Esophagus muscularis mucosa (tissue), 4 donors: ENCODE results near the gene THRA. TPM values are rescaled to one million over a fixed set of nuclear protein-coding genes. Genes with fewer than 3 reads are reported as not detected.

Experiments
- DNase-seq: peaks from one replicate; pipeline ENCODE4 v3.0.0-alpha.2; 2017; ENCODE audit errors: extremely low spot score
- H3K27ac ChIP-seq, 4 donors: fragments of 200-600 bp; sonication (generic); replicated peaks in 1 of 4; 1 replicate in 3 of 4; 2 replicates in 1 of 4; pipeline ENCODE4 v1.5.1; 2016 to 2019; ENCODE audit warnings: mild to moderate bottlenecking in 1 of 4
- H3K27me3 ChIP-seq, 4 donors: fragments of 200-600 bp; sonication (generic); one replicate each; pipeline versions ENCODE4 v1.5.1 to v1.6.0; 2016 to 2019
- H3K36me3 ChIP-seq, 4 donors: fragments of 200-600 bp; sonication (generic); one replicate each; pipeline ENCODE4 v1.5.1; 2016 to 2019
- H3K4me1 ChIP-seq, 4 donors: fragments of 200-600 bp; sonication (generic); one replicate each; pipeline ENCODE4 v1.5.1; 2016 to 2019
- H3K4me3 ChIP-seq, 4 donors: fragments of 200-600 bp; sonication (generic); 1 replicate in 2 of 4; 2 replicates in 2 of 4; pipeline ENCODE4 v1.5.1; 2016 to 2019; ENCODE audit warnings: mild to moderate bottlenecking in 4 of 4, moderate library complexity in 1 of 4
- H3K9me3 ChIP-seq, 4 donors: fragments of 200-600 bp; sonication (generic); 1 replicate in 3 of 4; 2 replicates in 1 of 4; pipeline ENCODE4 v1.5.1; 2016 to 2019
- EP300 ChIP-seq: sonication (generic); formaldehyde crosslinking; IDR thresholded peaks from one replicate; pipeline ENCODE4 v1.6.1; 2017; ENCODE audit warnings: antibody characterized with exemption
- POLR2A ChIP-seq: fragments of 450-650 bp; IDR thresholded peaks from one replicate; pipeline ENCODE4 v1.6.1; 2017; ENCODE audit warnings: antibody characterized with exemption, moderate library complexity, mild to moderate bottlenecking, low read depth
- POLR2AphosphoS5 ChIP-seq, 2 donors: sonication (generic); formaldehyde crosslinking; IDR thresholded peaks; one replicate each; pipeline ENCODE4 v1.6.1; 2017; ENCODE audit warnings: antibody characterized with exemption in 2 of 2
- WGBS: methylation state at CpG from one replicate; pipeline ENCODE4 v1.1.5; 2018; 5-methylcytosine and 5-hydroxymethylcytosine counted together
- intact Hi-C: fragments of 100-400 bp; cut with DNase I; formaldehyde crosslinking; loops from one replicate; pipeline ENCODE4 v1.15.1; 2023
- total RNA-seq, 4 donors: library from RNA; depleted of rRNA; stranded (reverse); fragments of >200 nt; gene quantifications; one replicate each; pipeline versions ENCODE4 v1.1.0 to v1.2.1, GENCODE V29; 2016
- TF ChIP-seq, protein P1 (sequence below), 3 experiments: fragments of 200-600 bp in 2 of 3; fragments of 450-650 bp in 1 of 3; sonication (generic) in 2 of 3; IDR thresholded peaks; one replicate each; pipeline ENCODE4 v1.5.1; 2017 to 2019; ENCODE audit warnings: antibody characterized with exemption in 3 of 3, mild to moderate bottlenecking in 2 of 3, moderate library complexity in 1 of 3

Gene THRA
- total RNA-seq, 4 donors from 2014 or later, result 69.7 to 112 (median 85.2) TPM

DNA sequence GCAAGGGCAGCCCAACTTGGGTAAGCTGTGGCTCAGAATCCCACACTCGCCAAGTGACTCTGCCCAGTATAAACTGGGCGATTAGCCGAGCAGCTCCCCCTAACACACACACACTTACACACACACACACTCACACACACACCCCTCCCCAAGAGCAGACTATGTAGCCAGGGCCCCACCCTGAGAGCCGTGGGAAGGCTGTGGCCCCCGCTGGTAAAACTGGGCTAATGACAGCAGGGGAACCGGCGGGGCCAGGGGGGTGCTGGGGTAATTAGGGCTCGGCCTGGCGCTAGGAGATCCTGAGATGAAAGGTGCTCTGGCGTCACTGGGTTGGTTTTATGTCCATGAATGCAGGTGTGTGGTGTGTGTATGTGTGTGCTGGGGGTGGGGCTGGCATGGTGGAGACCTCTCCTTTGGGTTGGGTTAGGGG is 1.1 kb upstream of the THRA start:
- Histone ChIP-seq H3K9me3 (no peaks in the 10 kb centered on the region), H3K4me3 (no peak overlapping the region), H3K27ac (peak overlapping the region; percentile 91 to 99 (median 99)), H3K36me3 (no peaks in the 10 kb centered on the region), H3K4me1 (peaks cover 47 to 80% (median 66%) of the 10 kb centered on the region in 4 donors), H3K27me3 (no peaks in the 10 kb centered on the region)
- no peak for DNase-seq
- intact Hi-C loops, result no loop called here
- 78% methylated on average over 10 of the region's 10 CpGs for WGBS
- TF ChIP-seq POLR2A, result no peak
- TF ChIP-seq, protein P1, sequence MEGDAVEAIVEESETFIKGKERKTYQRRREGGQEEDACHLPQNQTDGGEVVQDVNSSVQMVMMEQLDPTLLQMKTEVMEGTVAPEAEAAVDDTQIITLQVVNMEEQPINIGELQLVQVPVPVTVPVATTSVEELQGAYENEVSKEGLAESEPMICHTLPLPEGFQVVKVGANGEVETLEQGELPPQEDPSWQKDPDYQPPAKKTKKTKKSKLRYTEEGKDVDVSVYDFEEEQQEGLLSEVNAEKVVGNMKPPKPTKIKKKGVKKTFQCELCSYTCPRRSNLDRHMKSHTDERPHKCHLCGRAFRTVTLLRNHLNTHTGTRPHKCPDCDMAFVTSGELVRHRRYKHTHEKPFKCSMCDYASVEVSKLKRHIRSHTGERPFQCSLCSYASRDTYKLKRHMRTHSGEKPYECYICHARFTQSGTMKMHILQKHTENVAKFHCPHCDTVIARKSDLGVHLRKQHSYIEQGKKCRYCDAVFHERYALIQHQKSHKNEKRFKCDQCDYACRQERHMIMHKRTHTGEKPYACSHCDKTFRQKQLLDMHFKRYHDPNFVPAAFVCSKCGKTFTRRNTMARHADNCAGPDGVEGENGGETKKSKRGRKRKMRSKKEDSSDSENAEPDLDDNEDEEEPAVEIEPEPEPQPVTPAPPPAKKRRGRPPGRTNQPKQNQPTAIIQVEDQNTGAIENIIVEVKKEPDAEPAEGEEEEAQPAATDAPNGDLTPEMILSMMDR (IDR thresholded peaks at IDR 0.05), result no peak
- no peak for TF ChIP-seq EP300
- TF ChIP-seq POLR2AphosphoS5 (IDR thresholded peaks at IDR 0.05), result no peak

DNA sequence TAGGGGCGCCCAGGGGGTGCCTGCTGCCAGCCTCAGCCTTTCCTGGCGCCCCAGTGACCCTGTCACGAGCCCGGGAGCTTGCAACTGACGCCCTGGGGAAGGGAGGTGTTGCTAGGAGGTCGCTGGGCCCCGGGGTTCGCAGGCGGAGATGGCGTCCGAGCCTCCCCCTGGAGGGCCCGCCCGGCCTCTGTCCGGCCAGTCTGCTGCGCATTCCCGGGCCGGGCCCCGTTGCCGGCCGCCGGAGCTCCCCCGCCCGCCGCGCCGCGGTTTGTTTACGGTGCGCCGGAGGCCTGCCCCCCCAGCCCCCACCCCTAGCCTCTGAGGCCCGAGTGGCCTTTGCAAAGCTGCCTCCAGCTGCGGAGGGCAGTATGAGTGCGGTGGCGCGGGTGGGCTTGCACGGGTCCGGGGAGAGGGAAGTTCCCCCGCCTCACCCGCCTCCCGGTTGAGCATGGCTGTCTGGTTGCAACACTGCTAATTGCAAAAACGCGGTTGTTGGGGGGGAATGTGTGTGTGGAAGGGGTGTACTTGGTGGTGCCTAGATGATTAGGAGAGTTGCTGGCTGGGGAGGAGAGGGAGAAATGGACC is 514 bp downstream of the THRA start:
- TF ChIP-seq POLR2AphosphoS5 (IDR thresholded peaks at IDR 0.05), result peak in 1 of 2 donors; percentile 51
- TF ChIP-seq, protein P1 (IDR thresholded peaks at IDR 0.05), result no peak
- DNase-seq, result peak; percentile 92
- Histone ChIP-seq H3K36me3 (no peaks in the 10 kb centered on the region), H3K9me3 (no peaks in the 10 kb centered on the region), H3K4me1 (peaks cover 54 to 89% (median 73%) of the 10 kb centered on the region in 4 donors), H3K27me3 (no peaks in the 10 kb centered on the region), H3K4me3 (peak overlapping the region; percentile 69 to 100 (median 100)), H3K27ac (peak overlapping the region; percentile 91 to 99 (median 99))
- 1% methylated on average over 9 of the region's 42 CpGs for WGBS
- intact Hi-C loops, result no loop called here

DNA sequence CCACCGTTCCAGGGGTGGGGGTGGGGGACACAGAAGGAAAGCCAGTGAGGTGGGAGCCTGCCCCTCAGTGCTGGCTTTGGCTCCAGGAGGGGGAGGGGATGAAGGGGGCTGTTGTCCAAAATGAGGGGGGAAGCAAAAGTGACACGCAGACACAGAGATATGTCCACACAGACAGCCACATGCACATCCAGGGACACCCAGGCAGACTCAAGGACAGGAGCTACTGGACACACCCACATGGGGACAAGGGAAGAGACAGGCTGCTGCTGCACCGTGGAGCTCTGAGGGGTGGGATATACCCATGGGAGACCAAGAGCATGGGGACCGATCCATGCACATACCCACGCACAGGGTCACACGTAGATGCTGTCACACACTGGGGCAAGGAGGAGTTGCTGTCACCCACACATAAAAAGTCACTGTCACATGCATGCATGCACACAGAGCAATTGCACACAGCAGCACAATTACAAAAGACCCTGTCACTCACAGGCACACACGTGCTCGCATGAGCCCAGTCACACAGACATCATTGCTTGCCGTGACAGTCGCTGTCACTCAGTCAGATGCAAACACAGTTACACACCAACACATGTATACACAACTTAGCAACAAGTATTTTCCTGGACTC is 1.3 kb downstream of the THRA start:
- WGBS, result 16% methylated on average over 10 of the region's 10 CpGs
- intact Hi-C loops, result no loop called here
- H3K36me3 ChIP-seq, result no peaks in the 10 kb centered on the region
- H3K27me3 ChIP-seq, result no peaks in the 10 kb centered on the region
- no peaks in the 10 kb centered on the region for H3K9me3 ChIP-seq
- peak overlapping the region; percentile 91 to 99 (median 99) for H3K27ac ChIP-seq
- no peak for DNase-seq
- TF ChIP-seq POLR2AphosphoS5 (IDR thresholded peaks at IDR 0.05) (peak in 1 of 2 donors; percentile 14), POLR2A (no peak)
- H3K4me1 ChIP-seq, result peaks cover 53 to 89% (median 73%) of the 10 kb centered on the region in 4 donors
- peak overlapping the region; percentile 69 to 100 (median 100) for H3K4me3 ChIP-seq

DNA sequence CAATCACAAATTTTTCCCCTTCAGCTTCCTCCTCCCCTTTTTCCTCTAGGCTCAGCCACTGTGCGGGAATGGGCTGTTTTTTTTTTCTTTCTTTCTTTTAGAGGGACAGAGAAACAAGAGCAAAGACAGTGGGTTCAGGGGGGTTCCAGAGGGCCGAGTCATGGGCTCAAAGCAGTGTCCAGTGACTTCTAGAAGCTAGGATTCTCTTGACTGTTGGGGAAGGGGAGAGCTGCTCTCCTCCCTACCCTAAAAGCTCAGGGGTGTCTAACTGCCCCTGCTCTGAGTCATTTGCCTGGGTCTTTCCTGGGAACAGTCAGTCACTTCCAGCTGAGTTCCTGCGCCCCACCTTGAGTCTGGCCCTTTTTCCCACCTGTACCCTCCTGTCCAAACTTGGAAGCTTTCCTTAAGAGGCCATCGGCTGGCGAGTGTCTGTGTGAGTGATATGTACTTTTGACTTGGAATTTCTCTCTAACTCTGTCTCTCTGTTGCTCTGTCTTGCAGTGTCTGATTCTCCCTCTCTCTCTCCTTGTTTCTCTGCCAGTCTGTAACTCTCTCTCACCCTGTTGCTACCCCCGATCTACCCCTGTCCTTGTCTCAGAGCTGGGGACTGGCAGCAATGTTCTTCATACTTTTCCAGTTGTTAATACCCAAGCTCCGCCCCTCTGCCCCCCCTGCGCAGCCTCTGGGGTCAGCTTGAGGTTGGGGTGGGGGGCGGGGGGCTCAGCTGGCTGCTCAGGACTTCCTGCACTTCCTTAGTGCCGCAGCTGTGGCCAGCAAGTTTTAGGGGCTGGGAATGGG is 2.4 kb downstream of the THRA start:
- Histone ChIP-seq H3K27ac (peak overlapping the region; percentile 91 to 99 (median 99)), H3K27me3 (no peaks in the 10 kb centered on the region), H3K4me1 (peaks cover 60 to 89% (median 75%) of the 10 kb centered on the region in 4 donors), H3K9me3 (no peaks in the 10 kb centered on the region), H3K4me3 (peak overlapping the region; percentile 69 to 100 (median 100)), H3K36me3 (no peaks in the 10 kb centered on the region)
- WGBS, result 5% methylated on average over 9 of the region's 10 CpGs
- intact Hi-C loops, result loop anchor here (5.0 kb wide), 1 partner anchor 42 kb away; no protein-coding TSS in a partner anchor
- no peak for DNase-seq
- TF ChIP-seq POLR2AphosphoS5 (IDR thresholded peaks at IDR 0.05) (peak; percentile 14 to 26), POLR2A (no peak)

DNA sequence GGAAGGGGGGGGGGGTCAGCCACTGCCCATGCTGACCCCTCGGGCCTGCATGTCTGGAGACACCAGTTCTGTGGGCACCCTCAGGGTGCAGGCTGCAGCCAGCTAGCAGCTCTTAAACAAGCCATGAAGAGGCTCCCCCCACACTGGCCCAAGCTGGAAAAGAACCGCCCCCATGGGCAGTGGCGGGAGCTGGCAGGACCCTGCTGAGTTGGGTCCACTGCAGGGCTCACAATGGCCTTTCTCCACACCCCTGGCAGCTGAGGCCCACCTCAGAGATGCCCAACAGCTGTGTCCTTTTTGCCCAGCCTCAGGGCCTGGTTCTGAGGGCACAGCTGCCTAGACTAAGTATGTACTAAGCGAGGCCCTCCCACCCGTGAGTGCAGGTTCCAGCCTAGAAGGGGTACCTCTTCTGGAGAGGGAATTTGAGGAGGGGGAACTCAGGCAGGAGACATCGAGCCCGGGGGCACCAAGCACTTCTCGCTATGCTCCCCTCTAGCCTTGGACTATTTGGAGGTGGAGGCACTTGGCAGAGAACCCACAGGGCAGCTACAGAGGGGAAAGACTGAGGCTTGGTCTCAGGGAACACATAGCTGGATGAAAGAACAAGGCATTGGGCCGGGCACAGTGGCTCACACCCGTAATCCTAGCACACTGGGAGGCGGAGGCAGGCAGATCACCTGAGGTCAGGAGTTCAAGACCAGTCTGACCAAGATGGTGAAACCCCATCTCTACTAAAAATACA is 3.2 kb downstream of the THRA start:
- no peaks in the 10 kb centered on the region for H3K27me3 ChIP-seq
- no peaks in the 10 kb centered on the region for H3K9me3 ChIP-seq
- no peaks in the 10 kb centered on the region for H3K36me3 ChIP-seq
- H3K27ac ChIP-seq, result peak overlapping the region; percentile 91 to 99 (median 99)
- TF ChIP-seq POLR2A (no peak), EP300 (no peak), POLR2AphosphoS5 (IDR thresholded peaks at IDR 0.05) (no peak)
- TF ChIP-seq, protein P1 (IDR thresholded peaks at IDR 0.05), result no peak
- 59% methylated on average over 8 of the region's 11 CpGs for WGBS
- H3K4me3 ChIP-seq, result peak overlapping the region; percentile 69 to 100 (median 100)
- DNase-seq, result no peak
- intact Hi-C loops, result loop anchor here (5.0 kb wide), 1 partner anchor 41 kb away; no protein-coding TSS in a partner anchor
- H3K4me1 ChIP-seq, result peaks cover 68 to 91% (median 81%) of the 10 kb centered on the region in 4 donors
